ENCODE data around the gene FAM228B.

The FAM228B gene

DNA sequence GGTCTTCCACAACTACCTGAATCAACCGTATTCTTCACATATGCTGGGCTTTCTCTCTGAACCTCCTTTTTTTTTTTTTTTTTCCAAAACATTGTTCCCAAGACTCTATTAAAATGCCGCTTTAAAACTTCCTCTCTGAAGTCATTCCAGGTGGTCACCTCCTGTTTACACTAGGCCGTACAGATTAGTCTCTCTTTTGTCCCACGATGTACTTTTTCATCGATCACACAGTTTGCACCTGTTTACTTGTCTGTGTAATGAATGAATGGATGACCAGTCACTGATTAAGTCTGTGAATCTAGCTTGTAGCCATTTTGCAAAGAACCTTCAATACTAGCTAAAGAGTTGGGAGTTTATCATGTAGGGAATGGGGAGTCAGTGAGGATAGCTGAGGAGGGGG is 34.9 kb downstream of the FAM228B start:
- no peak overlapping the region for H3K4me3 ChIP-seq (ENCODE audit: low read depth, low read length)
- TF ChIP-seq, protein P1, sequence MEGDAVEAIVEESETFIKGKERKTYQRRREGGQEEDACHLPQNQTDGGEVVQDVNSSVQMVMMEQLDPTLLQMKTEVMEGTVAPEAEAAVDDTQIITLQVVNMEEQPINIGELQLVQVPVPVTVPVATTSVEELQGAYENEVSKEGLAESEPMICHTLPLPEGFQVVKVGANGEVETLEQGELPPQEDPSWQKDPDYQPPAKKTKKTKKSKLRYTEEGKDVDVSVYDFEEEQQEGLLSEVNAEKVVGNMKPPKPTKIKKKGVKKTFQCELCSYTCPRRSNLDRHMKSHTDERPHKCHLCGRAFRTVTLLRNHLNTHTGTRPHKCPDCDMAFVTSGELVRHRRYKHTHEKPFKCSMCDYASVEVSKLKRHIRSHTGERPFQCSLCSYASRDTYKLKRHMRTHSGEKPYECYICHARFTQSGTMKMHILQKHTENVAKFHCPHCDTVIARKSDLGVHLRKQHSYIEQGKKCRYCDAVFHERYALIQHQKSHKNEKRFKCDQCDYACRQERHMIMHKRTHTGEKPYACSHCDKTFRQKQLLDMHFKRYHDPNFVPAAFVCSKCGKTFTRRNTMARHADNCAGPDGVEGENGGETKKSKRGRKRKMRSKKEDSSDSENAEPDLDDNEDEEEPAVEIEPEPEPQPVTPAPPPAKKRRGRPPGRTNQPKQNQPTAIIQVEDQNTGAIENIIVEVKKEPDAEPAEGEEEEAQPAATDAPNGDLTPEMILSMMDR (IDR thresholded peaks at IDR 0.05; ENCODE audit: insufficient read depth, low read depth, low read length, missing control alignments): no peak
- DNase-seq (ENCODE audit: low read depth): no peak

DNA sequence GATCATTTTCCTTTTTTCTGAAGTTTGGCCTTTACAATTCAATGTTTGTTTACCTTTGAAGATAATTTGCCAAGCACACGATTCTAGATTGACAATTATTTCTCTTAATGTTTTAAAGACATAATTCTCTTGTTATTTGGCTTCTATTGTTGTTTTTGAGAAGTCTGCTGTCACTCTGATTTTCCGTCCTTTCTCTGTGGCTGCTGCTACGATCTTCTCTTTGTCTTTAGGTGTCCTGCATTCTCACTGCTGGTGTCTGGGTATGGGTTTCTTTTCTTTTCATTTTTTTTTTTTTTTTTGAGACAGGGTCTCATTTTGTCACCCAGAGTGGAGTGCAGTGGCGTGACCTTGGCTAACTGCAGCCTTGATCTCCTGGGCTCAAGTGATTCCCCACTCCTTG is 36.4 kb downstream of the FAM228B start:
- TF ChIP-seq, protein P1 (IDR thresholded peaks at IDR 0.05; ENCODE audit: insufficient read depth, low read depth, low read length, missing control alignments): no peak
- no peak overlapping the region for H3K4me3 ChIP-seq (ENCODE audit: low read depth, low read length)
- no peak for DNase-seq (ENCODE audit: low read depth)

DNA sequence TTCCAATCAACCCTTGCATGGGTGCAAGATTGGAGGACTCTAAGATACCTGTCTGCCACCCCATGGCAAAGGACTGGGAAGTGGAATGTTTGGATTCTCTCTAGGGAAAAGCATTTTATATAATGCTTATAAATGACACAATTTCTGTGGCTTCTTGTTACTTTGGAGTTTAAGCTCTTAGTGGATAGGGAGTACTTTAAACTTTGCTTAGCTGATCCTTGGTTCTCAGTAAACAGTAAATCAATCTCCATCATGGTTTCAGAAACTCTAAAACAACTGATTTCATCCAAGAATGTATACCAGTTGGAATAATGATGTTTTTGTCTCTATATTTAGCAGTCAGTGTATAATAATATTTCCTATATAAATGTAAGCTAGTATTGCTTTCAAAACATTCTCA is 37.5 kb downstream of the FAM228B start:
- no peak for DNase-seq (ENCODE audit: low read depth)
- TF ChIP-seq, protein P1 (IDR thresholded peaks at IDR 0.05; ENCODE audit: insufficient read depth, low read depth, low read length, missing control alignments): no peak

DNA sequence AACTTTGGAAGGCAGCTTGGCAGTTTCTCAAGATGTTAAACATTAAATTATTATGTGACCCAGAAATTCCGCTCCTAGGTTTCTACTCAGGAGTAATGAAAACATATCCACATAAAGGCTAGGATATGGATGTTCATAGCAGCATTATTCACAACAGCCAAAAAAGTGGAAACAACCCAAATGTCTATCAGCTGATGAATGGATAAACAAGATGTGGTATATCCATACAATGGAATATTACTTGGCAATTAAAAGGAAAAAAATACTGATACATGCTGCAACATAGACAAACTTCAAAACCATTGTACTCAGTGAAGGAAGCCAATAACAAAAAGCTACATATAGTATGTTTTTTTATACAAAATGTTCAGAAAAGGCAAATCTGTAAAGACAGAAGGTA is 39.2 kb downstream of the FAM228B start:
- no peak for DNase-seq (ENCODE audit: low read depth)
- H3K4me3 ChIP-seq (ENCODE audit: low read depth, low read length): no peak overlapping the region
- TF ChIP-seq, protein P1 (IDR thresholded peaks at IDR 0.05; ENCODE audit: insufficient read depth, low read depth, low read length, missing control alignments): no peak

More for the DNA sequence above, 37.5 kb downstream of the FAM228B start:
- no peak overlapping the region for H3K4me3 ChIP-seq (ENCODE audit: low read depth, low read length)

DNA sequence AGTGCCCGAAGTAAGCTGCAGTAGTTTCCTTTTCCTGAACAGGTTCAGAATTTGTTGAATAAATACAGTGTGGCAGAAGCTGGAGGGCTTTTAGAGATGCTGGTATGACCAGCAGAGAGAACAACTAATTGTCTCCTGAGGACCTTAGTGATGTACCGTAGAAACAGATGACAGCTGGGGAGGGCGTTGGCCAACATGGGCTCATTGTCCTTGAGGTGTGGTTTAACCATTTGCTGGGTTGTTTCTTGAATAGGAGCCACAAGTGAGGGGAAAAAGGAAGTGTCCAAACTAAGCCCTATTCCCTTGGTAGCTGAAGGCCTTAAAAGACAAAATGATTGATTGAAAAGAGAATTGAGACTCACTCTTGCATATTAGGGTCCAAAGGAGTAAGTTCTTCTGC is 39.9 kb downstream of the FAM228B start:
- TF ChIP-seq, protein P1 (IDR thresholded peaks at IDR 0.05; ENCODE audit: insufficient read depth, low read depth, low read length, missing control alignments): no peak
- DNase-seq (ENCODE audit: low read depth): no peak
- no peak overlapping the region for H3K4me3 ChIP-seq (ENCODE audit: low read depth, low read length)

DNA sequence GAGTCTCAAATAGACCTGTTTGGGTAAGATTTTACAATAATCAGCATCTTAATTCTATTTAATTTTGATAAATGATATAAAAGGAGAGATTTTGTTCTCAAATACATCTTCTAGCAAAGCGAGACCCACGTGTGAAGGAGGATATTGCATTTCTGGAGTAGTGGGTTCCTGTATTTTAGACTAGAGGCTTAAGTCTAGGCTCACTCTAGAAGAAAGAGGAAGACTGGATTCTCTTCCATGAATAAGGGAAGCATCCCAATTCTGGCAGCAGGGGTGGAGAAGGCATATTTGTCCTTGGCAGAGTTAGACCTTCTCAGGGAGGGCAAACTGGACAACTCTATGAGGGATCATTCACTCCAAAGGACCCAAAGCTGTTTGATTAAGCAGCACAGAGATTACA is 40.3 kb downstream of the FAM228B start:
- no peak overlapping the region for H3K4me3 ChIP-seq (ENCODE audit: low read depth, low read length)

More for the DNA sequence above, 40.3 kb downstream of the FAM228B start:
- DNase-seq (ENCODE audit: low read depth): no peak
- TF ChIP-seq, protein P1 (IDR thresholded peaks at IDR 0.05; ENCODE audit: insufficient read depth, low read depth, low read length, missing control alignments): no peak
